HEK293 (cell line): ENCODE data around the gene METTL23.
A peak's percentile ranks its signal among the peaks of the same experiment; 100 is the strongest.

ENCODE experiments used
- CTCF ChIA-PET: fragments of 350-600 bp; formaldehyde crosslinking; extraction: SDS; loops from one replicate; lab custom pipeline; 2021; ENCODE audit warnings: antibody characterized with exemption; lab: Yijun Ruan, JAX
- POLR2A ChIA-PET: fragments of 300-600 bp; formaldehyde crosslinking; extraction: SDS; loops from one replicate; lab custom pipeline; 2020; ENCODE audit warnings: antibody characterized with exemption, inconsistent platforms; lab: Yijun Ruan, JAX
- H3K27ac ChIP-seq: fragments of 200-500 bp; sonication (Bioruptor generic); 2 replicates; pipeline ENCODE4 v1.5.1; 2014; ENCODE audit warnings: low read depth, low read length, control low read depth, inconsistent platforms; ENCODE audit errors: extremely low read depth
- H3K36me3 ChIP-seq, 2 experiments: fragments of 200-500 bp in 1 of 2; sonication (Bioruptor generic) in 1 of 2; 1 replicate in 1 of 2; 2 replicates in 1 of 2; pipeline ENCODE4 v1.5.1; 2014 to 2017; ENCODE audit warnings: inconsistent platforms in 2 of 2, low read length in 2 of 2; ENCODE audit not compliant: control insufficient read depth in 2 of 2, insufficient read depth in 1 of 2
- H3K4me1 ChIP-seq: fragments of 200-500 bp; sonication (Bioruptor generic); 2 replicates; pipeline ENCODE4 v1.5.1; 2014; ENCODE audit warnings: mild to moderate bottlenecking, low read length, inconsistent platforms; ENCODE audit not compliant: control insufficient read depth, insufficient read depth
- H3K4me3 ChIP-seq: 2 replicates; pipeline ENCODE4 v1.5.1; 2011; ENCODE audit warnings: low read depth, mild to moderate bottlenecking, control low read depth, low read length, moderate library complexity
- H3K9me3 ChIP-seq: fragments of 200-500 bp; sonication (Bioruptor generic); 2 replicates; pipeline ENCODE4 v1.5.1; 2014; ENCODE audit warnings: low read depth, low read length, inconsistent platforms; ENCODE audit not compliant: control insufficient read depth, insufficient read depth
- GLI4 ChIP-seq: fragments of 450-650 bp; formaldehyde crosslinking; IDR thresholded peaks from 2 replicates; pipeline ENCODE4 v1.5.1; 2016; ENCODE audit warnings: missing biosample characterization, missing genetic modification characterization
- GLIS1 ChIP-seq: fragments of 450-650 bp; formaldehyde crosslinking; IDR thresholded peaks from 2 replicates; pipeline ENCODE4 v1.5.1; 2016; ENCODE audit warnings: missing biosample characterization, missing genetic modification characterization
- GLIS2 ChIP-seq: fragments of 450-650 bp; formaldehyde crosslinking; IDR thresholded peaks from 2 replicates; pipeline ENCODE4 v1.5.1; 2016; ENCODE audit warnings: missing biosample characterization, missing genetic modification characterization
- ZBTB17 ChIP-seq: fragments of 450-650 bp; formaldehyde crosslinking; IDR thresholded peaks from 2 replicates; pipeline ENCODE4 v1.5.1; 2016; ENCODE audit warnings: missing biosample characterization, missing genetic modification characterization
- ZBTB48 ChIP-seq: fragments of 450-650 bp; formaldehyde crosslinking; IDR thresholded peaks from 2 replicates; pipeline ENCODE4 v1.5.1; 2016; ENCODE audit warnings: missing biosample characterization, missing genetic modification characterization
- ZIC2 ChIP-seq: fragments of 450-650 bp; formaldehyde crosslinking; IDR thresholded peaks from 2 replicates; pipeline ENCODE4 v1.5.1; 2016; ENCODE audit warnings: missing biosample characterization, missing genetic modification characterization
- ZNF112 ChIP-seq: fragments of 450-650 bp; formaldehyde crosslinking; IDR thresholded peaks from 2 replicates; pipeline ENCODE4 v1.5.0; 2017; ENCODE audit warnings: missing biosample characterization, missing genetic modification characterization
- ZNF16 ChIP-seq: fragments of 450-650 bp; formaldehyde crosslinking; IDR thresholded peaks from 2 replicates; pipeline ENCODE4 v1.5.1; 2016; ENCODE audit warnings: low read depth, missing biosample characterization, missing genetic modification characterization
- ZNF2 ChIP-seq: fragments of 450-650 bp; formaldehyde crosslinking; IDR thresholded peaks from 2 replicates; pipeline ENCODE4 v1.5.1; 2016; ENCODE audit warnings: missing biosample characterization, missing genetic modification characterization
- ZNF335 ChIP-seq: fragments of 450-650 bp; formaldehyde crosslinking; conservative IDR thresholded peaks from 2 replicates; pipeline ENCODE4 v1.5.1; 2016; ENCODE audit warnings: missing biosample characterization, missing genetic modification characterization
- ZNF416 ChIP-seq: fragments of 450-650 bp; formaldehyde crosslinking; IDR thresholded peaks from 2 replicates; pipeline ENCODE4 v1.5.1; 2016; ENCODE audit warnings: missing biosample characterization, missing genetic modification characterization
- ZNF423 ChIP-seq: fragments of 450-650 bp; formaldehyde crosslinking; IDR thresholded peaks from 2 replicates; pipeline ENCODE4 v1.5.1; 2016; ENCODE audit warnings: missing biosample characterization, missing genetic modification characterization
- ZNF610 ChIP-seq: fragments of 450-650 bp; formaldehyde crosslinking; IDR thresholded peaks from 2 replicates; pipeline ENCODE4 v1.5.1; 2016; ENCODE audit warnings: missing biosample characterization, missing genetic modification characterization, borderline replicate concordance
- ZNF624 ChIP-seq: fragments of 450-650 bp; formaldehyde crosslinking; IDR thresholded peaks from 2 replicates; pipeline ENCODE4 v1.5.1; 2017; ENCODE audit warnings: missing biosample characterization, missing genetic modification characterization
- ZNF76 ChIP-seq: fragments of 450-650 bp; formaldehyde crosslinking; IDR thresholded peaks from 2 replicates; pipeline ENCODE4; 2016; ENCODE audit warnings: low read depth, missing biosample characterization, missing genetic modification characterization, borderline replicate concordance
- ZNF843 ChIP-seq: fragments of 450-650 bp; formaldehyde crosslinking; IDR thresholded peaks from 2 replicates; pipeline ENCODE4 v1.5.1; 2016; ENCODE audit warnings: missing biosample characterization, missing genetic modification characterization
- TF ChIP-seq, protein P1 (sequence below): fragments of 450-650 bp; formaldehyde crosslinking; IDR thresholded peaks from 2 replicates; pipeline ENCODE4 v1.5.1; 2017; ENCODE audit warnings: missing biosample characterization, missing genetic modification characterization
- TF ChIP-seq, protein P2 (sequence below): fragments of 450-650 bp; formaldehyde crosslinking; conservative IDR thresholded peaks from 2 replicates; pipeline ENCODE4 v1.5.1; 2016; ENCODE audit warnings: low read depth, missing biosample characterization, missing genetic modification characterization
- TF ChIP-seq, protein P3 (sequence below): fragments of 450-650 bp; IDR thresholded peaks from 2 replicates; pipeline ENCODE4 v1.5.1; 2018; ENCODE audit warnings: missing biosample characterization, missing genetic modification characterization
- TF ChIP-seq, protein P4 (sequence below): fragments of 450-650 bp; formaldehyde crosslinking; IDR thresholded peaks from 2 replicates; pipeline ENCODE4; 2016; ENCODE audit warnings: missing biosample characterization, missing genetic modification characterization
- TF ChIP-seq, protein P5 (sequence below): fragments of 450-650 bp; formaldehyde crosslinking; IDR thresholded peaks from 2 replicates; pipeline ENCODE4 v1.5.1; 2016; ENCODE audit warnings: missing biosample characterization, missing genetic modification characterization

Gene METTL23

DNA sequence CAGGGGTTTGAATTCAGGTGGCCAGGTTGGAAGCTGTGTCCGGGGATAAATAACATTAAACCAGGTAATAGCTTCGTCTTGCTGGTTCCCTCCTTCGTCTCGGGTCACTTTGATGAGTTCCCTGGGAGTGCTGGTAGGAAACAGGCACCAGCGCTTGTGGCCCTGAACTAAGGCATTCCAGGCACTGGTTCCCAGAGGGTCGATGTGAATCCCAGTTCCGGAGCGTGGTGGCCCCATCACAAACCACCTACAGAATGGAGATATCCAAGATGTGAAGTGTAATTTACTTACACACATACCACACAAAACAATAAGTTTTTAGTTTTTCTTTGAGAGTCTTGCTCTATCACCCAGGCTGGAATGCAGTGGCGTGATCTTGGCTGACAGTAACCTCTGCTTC, 2.8 kb upstream of the METTL23 start (continued):
- no peak for TF ChIP-seq ZNF416 (tag by site-specific recombination)

DNA sequence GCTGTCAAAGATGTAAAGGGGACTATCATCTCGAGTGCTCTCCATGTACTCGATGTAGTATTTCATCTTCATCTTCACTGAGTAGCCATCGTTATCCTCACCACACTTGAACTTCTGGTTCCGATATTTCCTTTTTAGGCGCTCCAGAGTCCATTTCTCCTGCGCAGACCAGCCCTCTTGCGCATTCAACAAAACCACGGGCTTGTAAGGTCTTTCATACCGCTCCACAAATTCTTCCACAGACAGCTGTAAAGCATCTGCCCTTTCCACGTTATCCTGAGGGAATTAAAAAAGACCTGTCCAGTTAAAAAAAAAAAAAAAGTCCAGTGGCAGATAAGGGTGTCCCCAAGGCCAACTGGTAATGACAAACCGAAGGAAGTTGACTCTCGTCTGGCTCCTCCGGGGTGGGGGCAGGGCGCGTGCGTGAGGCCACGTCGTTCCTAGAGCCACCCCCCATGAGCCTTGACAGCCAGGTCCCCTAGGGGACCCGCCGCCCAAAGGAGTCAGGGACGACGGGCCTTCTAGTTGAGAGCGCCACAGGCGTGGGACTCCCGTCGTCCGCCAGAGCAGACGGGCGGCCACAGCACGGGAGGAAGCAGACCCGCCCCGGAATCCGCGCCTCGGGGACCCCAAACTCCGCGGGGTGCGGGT, 934 bp upstream of the METTL23 start:
- CTCF ChIA-PET: interaction anchor here (0.6 to 8.7 kb wide), 7 partner anchors 10 to 1594 kb away, joined by 3 to 68 read pairs (median 3); partner anchors contain the start of gene MXRA7
- POLR2A ChIA-PET: interaction anchor here (0.6 to 4.6 kb wide), 11 partner anchors 9 to 196 kb away, joined by 3 to 68 read pairs (median 6); partner anchors contain the start of genes MFSD11 and SRSF2
- Histone ChIP-seq H3K4me3 (peak overlapping the region; percentile 93), H3K36me3 (peaks cover 42 to 54% of the 10 kb centered on the region in 2 experiments), H3K27ac (peak overlapping the region; percentile 97), H3K4me1 (peaks cover 7% of the 10 kb centered on the region), H3K9me3 (no peaks in the 10 kb centered on the region)
- TF ChIP-seq ZBTB17 (tag by site-specific recombination) (0 out of 2 replicates have a peak, but pooled peaks have one; percentile 7), ZNF16 (tag by site-specific recombination) (no peak), GLIS1 (tag by site-specific recombination) (peak; percentile 82), GLIS2 (tag by site-specific recombination) (peak; percentile 95), ZIC2 (peak; percentile 97), ZBTB48 (tag by site-specific recombination) (peak; percentile 84), ZNF335 (tag by site-specific recombination) (peak; percentile 63), ZNF610 (no peak), ZNF423 (tag by site-specific recombination) (peak; percentile 98), ZNF76 (tag by site-specific recombination) (peak; percentile 16)
- TF ChIP-seq, protein P1, sequence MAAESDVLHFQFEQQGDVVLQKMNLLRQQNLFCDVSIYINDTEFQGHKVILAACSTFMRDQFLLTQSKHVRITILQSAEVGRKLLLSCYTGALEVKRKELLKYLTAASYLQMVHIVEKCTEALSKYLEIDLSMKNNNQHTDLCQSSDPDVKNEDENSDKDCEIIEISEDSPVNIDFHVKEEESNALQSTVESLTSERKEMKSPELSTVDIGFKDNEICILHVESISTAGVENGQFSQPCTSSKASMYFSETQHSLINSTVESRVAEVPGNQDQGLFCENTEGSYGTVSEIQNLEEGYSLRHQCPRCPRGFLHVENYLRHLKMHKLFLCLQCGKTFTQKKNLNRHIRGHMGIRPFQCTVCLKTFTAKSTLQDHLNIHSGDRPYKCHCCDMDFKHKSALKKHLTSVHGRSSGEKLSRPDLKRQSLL (tag by site-specific recombination): peak; percentile 53; the same call in 1 of the 2 replicates
- TF ChIP-seq, all 188 proteins: peak for 9

DNA sequence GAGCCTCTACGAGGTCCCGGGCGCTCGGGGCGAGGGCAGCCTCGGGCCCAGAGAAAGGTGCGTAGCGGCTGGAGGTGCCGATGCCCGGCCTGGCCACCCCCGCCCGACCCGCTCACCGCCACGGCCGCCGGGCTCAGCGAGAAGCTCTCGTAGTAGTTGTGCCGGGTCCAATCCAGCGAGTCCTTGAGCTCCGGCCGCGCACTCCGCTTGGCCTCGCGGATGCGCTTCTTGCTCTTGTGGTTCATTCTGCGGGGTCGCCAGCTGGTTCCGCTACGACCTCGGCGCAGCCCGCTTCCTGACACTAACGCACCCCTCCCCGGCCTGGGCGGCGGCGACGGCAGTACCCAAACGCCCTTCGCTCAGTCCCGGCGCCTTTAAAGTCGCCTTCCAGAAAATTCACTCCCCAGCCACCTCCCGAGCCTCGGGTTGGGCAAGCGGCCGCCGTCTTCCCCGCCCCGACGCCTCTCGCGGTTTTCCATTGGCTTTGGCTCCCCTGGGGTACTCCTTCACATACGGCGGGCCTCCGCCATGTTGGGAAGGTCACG, 336 bp upstream of the METTL23 start, which contains the start of gene JMJD6:
JMJD6 (minus strand) TSS at position 376 of the 545 bp plus-strand sequence; CDS start at position 245, 131 bp downstream.
- ChIA-PET POLR2A (interaction anchor here (0.6 to 4.6 kb wide), 8 partner anchors 9 to 170 kb away, joined by 3 to 68 read pairs (median 6); partner anchors contain the start of genes MFSD11 and SRSF2), CTCF (interaction anchor here (0.6 to 8.7 kb wide), 5 partner anchors 9 to 481 kb away, joined by 3 to 68 read pairs (median 3); partner anchors contain the start of gene MXRA7)
- no peaks in the 10 kb centered on the region for H3K9me3 ChIP-seq
- peak within 1 kb of the TSS; percentile 93 for H3K4me3 ChIP-seq
- peaks cover 7% of the 10 kb centered on the region for H3K4me1 ChIP-seq
- H3K36me3 ChIP-seq: peaks cover 37 to 52% of the 10 kb centered on the region in 2 experiments
- peak within 1 kb of the TSS; percentile 97 for H3K27ac ChIP-seq
- peak; percentile 32 for TF ChIP-seq ZNF2 (tag by site-specific recombination)
- TF ChIP-seq GLI4 (tag by site-specific recombination): no peak
- peak; percentile 28 for TF ChIP-seq ZIC2
- peak; percentile 21; the same call in 1 of the 2 replicates for TF ChIP-seq ZNF843
- peak; percentile 65; the same call in 1 of the 2 replicates for TF ChIP-seq ZBTB48 (tag by site-specific recombination)
- TF ChIP-seq ZNF624 (tag by site-specific recombination): no peak
- TF ChIP-seq ZNF112 (tag by site-specific recombination): no peak
- TF ChIP-seq, protein P2, sequence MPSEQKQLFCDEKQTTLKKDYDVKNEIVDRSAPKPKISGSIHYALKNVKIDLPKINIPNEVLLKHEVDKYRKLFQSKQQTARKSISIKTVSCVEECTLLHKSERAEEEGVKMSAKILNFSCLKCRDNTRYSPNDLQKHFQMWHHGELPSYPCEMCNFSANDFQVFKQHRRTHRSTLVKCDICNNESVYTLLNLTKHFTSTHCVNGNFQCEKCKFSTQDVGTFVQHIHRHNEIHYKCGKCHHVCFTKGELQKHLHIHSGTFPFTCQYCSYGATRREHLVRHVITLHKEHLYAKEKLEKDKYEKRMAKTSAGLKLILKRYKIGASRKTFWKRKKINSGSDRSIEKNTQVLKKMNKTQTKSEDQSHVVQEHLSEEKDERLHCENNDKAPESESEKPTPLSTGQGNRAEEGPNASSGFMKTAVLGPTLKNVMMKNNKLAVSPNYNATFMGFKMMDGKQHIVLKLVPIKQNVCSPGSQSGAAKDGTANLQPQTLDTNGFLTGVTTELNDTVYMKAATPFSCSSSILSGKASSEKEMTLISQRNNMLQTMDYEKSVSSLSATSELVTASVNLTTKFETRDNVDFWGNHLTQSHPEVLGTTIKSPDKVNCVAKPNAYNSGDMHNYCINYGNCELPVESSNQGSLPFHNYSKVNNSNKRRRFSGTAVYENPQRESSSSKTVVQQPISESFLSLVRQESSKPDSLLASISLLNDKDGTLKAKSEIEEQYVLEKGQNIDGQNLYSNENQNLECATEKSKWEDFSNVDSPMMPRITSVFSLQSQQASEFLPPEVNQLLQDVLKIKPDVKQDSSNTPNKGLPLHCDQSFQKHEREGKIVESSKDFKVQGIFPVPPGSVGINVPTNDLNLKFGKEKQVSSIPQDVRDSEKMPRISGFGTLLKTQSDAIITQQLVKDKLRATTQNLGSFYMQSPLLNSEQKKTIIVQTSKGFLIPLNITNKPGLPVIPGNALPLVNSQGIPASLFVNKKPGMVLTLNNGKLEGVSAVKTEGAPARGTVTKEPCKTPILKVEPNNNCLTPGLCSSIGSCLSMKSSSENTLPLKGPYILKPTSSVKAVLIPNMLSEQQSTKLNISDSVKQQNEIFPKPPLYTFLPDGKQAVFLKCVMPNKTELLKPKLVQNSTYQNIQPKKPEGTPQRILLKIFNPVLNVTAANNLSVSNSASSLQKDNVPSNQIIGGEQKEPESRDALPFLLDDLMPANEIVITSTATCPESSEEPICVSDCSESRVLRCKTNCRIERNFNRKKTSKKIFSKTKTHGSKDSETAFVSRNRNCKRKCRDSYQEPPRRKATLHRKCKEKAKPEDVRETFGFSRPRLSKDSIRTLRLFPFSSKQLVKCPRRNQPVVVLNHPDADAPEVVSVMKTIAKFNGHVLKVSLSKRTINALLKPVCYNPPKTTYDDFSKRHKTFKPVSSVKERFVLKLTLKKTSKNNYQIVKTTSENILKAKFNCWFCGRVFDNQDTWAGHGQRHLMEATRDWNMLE: no peak
- TF ChIP-seq, protein P3, sequence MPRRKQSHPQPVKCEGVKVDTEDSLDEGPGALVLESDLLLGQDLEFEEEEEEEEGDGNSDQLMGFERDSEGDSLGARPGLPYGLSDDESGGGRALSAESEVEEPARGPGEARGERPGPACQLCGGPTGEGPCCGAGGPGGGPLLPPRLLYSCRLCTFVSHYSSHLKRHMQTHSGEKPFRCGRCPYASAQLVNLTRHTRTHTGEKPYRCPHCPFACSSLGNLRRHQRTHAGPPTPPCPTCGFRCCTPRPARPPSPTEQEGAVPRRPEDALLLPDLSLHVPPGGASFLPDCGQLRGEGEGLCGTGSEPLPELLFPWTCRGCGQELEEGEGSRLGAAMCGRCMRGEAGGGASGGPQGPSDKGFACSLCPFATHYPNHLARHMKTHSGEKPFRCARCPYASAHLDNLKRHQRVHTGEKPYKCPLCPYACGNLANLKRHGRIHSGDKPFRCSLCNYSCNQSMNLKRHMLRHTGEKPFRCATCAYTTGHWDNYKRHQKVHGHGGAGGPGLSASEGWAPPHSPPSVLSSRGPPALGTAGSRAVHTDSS (tag by site-specific recombination): no peak
- TF ChIP-seq, protein P4, sequence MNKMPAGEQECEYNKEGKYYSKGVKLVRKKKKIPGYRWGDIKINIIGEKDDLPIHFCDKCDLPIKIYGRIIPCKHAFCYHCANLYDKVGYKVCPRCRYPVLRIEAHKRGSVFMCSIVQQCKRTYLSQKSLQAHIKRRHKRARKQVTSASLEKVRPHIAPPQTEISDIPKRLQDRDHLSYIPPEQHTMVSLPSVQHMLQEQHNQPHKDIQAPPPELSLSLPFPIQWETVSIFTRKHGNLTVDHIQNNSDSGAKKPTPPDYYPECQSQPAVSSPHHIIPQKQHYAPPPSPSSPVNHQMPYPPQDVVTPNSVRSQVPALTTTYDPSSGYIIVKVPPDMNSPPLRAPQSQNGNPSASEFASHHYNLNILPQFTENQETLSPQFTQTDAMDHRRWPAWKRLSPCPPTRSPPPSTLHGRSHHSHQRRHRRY (tag by site-specific recombination): no peak
- TF ChIP-seq, protein P5, sequence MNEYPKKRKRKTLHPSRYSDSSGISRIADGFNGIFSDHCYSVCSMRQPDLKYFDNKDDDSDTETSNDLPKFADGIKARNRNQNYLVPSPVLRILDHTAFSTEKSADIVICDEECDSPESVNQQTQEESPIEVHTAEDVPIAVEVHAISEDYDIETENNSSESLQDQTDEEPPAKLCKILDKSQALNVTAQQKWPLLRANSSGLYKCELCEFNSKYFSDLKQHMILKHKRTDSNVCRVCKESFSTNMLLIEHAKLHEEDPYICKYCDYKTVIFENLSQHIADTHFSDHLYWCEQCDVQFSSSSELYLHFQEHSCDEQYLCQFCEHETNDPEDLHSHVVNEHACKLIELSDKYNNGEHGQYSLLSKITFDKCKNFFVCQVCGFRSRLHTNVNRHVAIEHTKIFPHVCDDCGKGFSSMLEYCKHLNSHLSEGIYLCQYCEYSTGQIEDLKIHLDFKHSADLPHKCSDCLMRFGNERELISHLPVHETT (tag by site-specific recombination): 0 out of 2 replicates have a peak, but pooled peaks have one; percentile 16
